Measurements from ENCODE around the gene ELFN1.
A peak's percentile ranks its signal among the peaks of the same experiment; 100 is the strongest.

Gene ELFN1

DNA sequence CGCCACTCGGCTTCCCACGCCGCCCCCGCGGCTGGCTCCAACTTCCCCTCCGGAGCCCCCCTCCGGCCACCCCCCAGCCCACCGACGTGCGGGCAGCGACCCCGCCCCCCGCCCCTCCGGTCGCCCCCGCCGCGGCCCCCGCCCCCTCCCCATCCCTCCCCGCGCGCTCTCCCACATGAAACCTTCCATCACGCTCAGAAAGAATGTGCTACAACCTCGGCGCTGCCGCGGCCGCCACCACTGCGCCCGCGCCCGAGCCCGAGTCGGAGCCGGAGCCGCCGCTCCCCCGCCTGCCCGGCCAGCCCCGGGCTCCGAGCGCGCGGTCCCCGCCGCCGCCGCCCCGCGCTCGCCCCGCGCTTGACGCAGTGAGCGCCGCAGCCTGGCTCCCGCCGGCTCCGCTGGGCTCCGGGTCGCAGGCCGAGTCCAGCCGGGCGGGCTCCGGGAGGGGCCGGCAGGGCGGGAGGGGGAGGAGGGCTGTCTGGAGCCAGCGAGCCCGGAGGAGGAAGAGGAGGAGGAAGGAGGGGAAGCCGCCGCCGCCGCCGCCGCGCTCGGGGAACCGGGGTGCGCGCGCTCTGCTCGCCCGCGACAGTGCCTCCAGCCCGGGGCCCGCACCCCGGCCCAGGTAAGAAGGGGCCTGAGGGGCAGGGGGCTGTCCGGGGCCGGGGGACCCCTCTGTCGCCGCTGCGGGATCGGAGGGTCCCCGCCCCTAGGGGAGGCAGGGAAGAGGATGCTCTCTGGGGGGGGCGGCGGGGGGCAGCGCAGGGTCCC, 4.3 kb upstream of the ELFN1 start:
- Histone ChIP-seq H3K9me3 (ENCODE audit: low read length) (no peaks in the 10 kb centered on the region), H3K27ac (ENCODE audit: low read depth, low read length) (no peak overlapping the region), H3K27me3 (ENCODE audit: control insufficient read depth in 1 of 2, insufficient read depth in 2 of 2, low read length in 2 of 2) (peaks cover 16 to 78% of the 10 kb centered on the region in 2 donors), H3K4me1 (ENCODE audit: insufficient read depth, low read length) (no peaks in the 10 kb centered on the region), H3K4me3 (ENCODE audit: low read depth in 1 of 2, low read length in 2 of 2) (peak overlapping the region in 1 of 2 donors; percentile 32), H3K9ac (ENCODE audit: low read length) (no peak overlapping the region), H3K36me3 (ENCODE audit: insufficient read depth, low read length) (no peaks in the 10 kb centered on the region)

- Histone ChIP-seq H3K27ac (ENCODE audit: low read depth, low read length) (no peak overlapping the region), H3K9me3 (ENCODE audit: low read length) (no peaks in the 10 kb centered on the region), H3K4me1 (ENCODE audit: insufficient read depth, low read length) (no peaks in the 10 kb centered on the region), H3K4me3 (ENCODE audit: low read depth in 1 of 2, low read length in 2 of 2) (peak overlapping the region in 1 of 2 donors; percentile 32), H3K9ac (ENCODE audit: low read length) (no peak overlapping the region), H3K36me3 (ENCODE audit: insufficient read depth, low read length) (no peaks in the 10 kb centered on the region), H3K27me3 (ENCODE audit: control insufficient read depth in 1 of 2, insufficient read depth in 2 of 2, low read length in 2 of 2) (peaks cover 16 to 84% of the 10 kb centered on the region in 2 donors)
These were observed 3.7 kb upstream of the ELFN1 start for GRCh38 chr7:1666317-1666822.

- Histone ChIP-seq H3K9ac (ENCODE audit: low read length) (no peak overlapping the region), H3K9me3 (ENCODE audit: low read length) (no peaks in the 10 kb centered on the region), H3K36me3 (ENCODE audit: insufficient read depth, low read length) (no peaks in the 10 kb centered on the region), H3K27me3 (ENCODE audit: control insufficient read depth in 1 of 2, insufficient read depth in 2 of 2, low read length in 2 of 2) (peaks cover 16 to 89% of the 10 kb centered on the region in 2 donors), H3K4me3 (ENCODE audit: low read depth in 1 of 2, low read length in 2 of 2) (peak overlapping the region in 1 of 2 donors; percentile 27), H3K4me1 (ENCODE audit: insufficient read depth, low read length) (no peaks in the 10 kb centered on the region), H3K27ac (ENCODE audit: low read depth, low read length) (no peak overlapping the region)
These were observed 3.1 kb upstream of the ELFN1 start for GRCh38 chr7:1666823-1667565.

DNA sequence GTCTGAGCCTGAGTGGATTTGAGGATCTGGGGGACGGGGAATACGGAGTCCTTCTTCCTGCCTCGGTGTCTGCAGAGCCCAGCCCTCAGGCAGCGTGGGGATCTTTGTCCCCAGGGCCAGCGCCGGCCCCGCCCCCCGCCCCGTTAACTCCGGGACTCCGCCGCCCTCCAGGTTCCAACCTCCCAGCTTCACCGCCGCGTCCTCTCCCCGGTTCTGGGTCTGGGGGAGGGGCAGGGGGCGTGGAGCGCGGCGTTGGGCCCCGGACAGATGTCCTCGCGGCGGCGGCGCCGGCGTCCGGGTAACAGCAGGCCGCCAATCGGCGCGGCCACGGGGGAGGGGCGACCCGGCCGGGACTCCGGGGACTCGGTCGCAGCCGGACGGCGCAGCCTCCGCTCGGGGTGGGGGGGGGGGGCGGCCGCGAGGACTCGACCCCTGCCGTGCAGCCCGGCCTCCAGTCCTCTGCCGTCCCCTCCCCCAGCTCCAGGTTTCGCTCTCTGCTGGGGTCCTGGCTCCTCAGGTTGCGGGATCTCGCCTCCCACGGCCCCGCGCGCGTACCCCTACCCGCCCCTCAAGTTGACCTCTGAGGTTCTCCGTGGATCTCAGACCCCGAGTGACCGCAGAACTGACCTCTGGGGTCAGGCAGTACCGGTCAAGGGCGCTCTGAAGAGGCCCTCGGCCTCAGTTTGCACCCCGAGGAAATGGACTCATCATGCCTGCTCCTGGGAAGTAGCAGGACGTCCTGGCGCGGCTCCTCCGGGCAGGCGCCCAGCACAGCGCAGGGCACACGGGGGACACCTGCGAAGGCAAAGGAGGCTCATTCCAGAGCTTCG, 2.3 kb upstream of the ELFN1 start:
- Histone ChIP-seq H3K27me3 (ENCODE audit: control insufficient read depth in 1 of 2, insufficient read depth in 2 of 2, low read length in 2 of 2) (peaks cover 12 to 87% of the 10 kb centered on the region in 2 donors), H3K4me3 (ENCODE audit: low read depth in 1 of 2, low read length in 2 of 2) (no peak overlapping the region), H3K9ac (ENCODE audit: low read length) (no peak overlapping the region), H3K36me3 (ENCODE audit: insufficient read depth, low read length) (no peaks in the 10 kb centered on the region), H3K27ac (ENCODE audit: low read depth, low read length) (no peak overlapping the region), H3K9me3 (ENCODE audit: low read length) (no peaks in the 10 kb centered on the region), H3K4me1 (ENCODE audit: insufficient read depth, low read length) (no peaks in the 10 kb centered on the region)

DNA sequence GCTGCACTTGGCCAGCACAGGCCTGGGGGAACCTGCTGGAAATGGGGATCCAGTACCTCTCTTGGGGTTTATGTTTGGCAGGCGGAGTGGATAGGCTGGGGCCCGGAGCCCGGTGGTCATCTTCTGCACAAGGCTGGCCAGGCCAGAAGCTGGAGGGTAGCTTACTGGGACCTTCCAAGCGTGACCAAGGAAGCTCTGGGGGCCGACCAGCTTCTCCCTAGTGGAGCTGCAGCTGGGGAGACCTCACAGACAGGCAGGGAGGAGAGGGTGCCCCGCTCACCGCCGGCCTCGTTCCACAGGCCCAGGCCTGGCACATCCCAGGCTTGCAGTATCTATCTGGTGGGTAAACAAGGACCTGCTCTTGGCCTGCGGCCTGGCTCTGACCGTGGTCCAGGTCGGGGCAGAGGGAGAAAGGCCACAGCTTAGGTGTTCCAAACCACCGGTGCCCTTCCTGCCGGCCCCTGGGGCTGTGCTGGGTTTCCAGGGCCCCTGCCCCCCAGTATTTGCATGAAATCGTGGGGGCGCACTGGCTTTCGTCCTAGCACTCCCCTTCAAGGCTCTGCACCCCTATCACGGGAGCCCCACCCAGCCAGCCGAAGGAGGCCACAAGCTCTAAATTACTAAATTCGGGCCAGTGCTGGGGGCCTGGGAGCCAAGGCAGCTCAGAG, 1.5 kb upstream of the ELFN1 start:
- peaks cover 6 to 87% of the 10 kb centered on the region in 2 donors for H3K27me3 ChIP-seq (ENCODE audit: control insufficient read depth in 1 of 2, insufficient read depth in 2 of 2, low read length in 2 of 2)
- H3K36me3 ChIP-seq (ENCODE audit: insufficient read depth, low read length) = no peaks in the 10 kb centered on the region
- H3K27ac ChIP-seq (ENCODE audit: low read depth, low read length) = no peak overlapping the region
- H3K9ac ChIP-seq (ENCODE audit: low read length) = no peak overlapping the region
- H3K9me3 ChIP-seq (ENCODE audit: low read length) = no peaks in the 10 kb centered on the region
- H3K4me1 ChIP-seq (ENCODE audit: insufficient read depth, low read length) = no peaks in the 10 kb centered on the region
- no peak overlapping the region for H3K4me3 ChIP-seq (ENCODE audit: low read depth in 1 of 2, low read length in 2 of 2)

GRCh38 chr7:1669064-1669951, 769 bp upstream of the ELFN1 start:
- Histone ChIP-seq H3K4me3 (ENCODE audit: low read depth in 1 of 2, low read length in 2 of 2) (no peak overlapping the region), H3K9me3 (ENCODE audit: low read length) (no peaks in the 10 kb centered on the region), H3K36me3 (ENCODE audit: insufficient read depth, low read length) (no peaks in the 10 kb centered on the region), H3K27me3 (ENCODE audit: control insufficient read depth in 1 of 2, insufficient read depth in 2 of 2, low read length in 2 of 2) (peaks cover 0 to 87% of the 10 kb centered on the region in 2 donors), H3K27ac (ENCODE audit: low read depth, low read length) (no peak overlapping the region), H3K4me1 (ENCODE audit: insufficient read depth, low read length) (no peaks in the 10 kb centered on the region), H3K9ac (ENCODE audit: low read length) (no peak overlapping the region)

DNA sequence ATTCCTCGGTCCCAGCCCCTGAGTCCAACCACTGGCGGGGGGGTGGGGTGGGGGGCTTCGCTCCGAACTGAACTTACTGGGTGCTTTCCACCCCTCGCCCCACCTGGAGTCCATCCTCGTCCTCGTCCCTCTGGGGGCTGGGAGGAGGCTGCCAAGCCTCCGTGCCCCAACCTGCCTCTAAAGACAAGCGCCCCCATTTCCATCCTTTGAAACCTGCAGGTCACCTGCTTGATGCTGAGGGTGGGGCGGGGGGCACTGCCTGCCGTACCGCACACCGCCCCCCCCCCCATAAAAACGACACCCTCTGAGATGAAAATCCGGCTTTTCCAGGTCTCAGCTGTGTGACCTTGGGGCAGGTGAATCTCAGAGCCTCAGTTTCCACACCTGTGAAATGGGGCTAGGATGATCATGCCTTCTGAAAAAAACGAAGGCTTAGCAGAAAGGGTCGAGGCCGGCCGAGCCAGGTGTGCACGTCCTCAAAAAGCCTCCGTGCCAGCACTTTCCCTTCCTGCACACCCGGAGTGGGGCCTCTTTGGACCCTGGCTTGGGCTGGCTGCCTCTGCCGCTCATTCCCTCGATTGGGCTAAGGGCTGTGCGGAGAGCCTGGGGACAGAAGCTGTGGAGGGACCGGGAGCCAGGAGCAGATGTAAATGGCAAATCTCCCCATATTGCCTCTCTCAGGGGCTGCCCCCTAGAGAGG, 967 bp downstream of the ELFN1 start:
- no peaks in the 10 kb centered on the region for H3K9me3 ChIP-seq (ENCODE audit: low read length)
- no peak overlapping the region for H3K4me3 ChIP-seq (ENCODE audit: low read depth in 1 of 2, low read length in 2 of 2)
- no peak overlapping the region for H3K9ac ChIP-seq (ENCODE audit: low read length)
- H3K4me1 ChIP-seq (ENCODE audit: insufficient read depth, low read length) = no peaks in the 10 kb centered on the region
- peaks cover 0 to 83% of the 10 kb centered on the region in 2 donors for H3K27me3 ChIP-seq (ENCODE audit: control insufficient read depth in 1 of 2, insufficient read depth in 2 of 2, low read length in 2 of 2)
- H3K27ac ChIP-seq (ENCODE audit: low read depth, low read length) = no peak overlapping the region
- no peaks in the 10 kb centered on the region for H3K36me3 ChIP-seq (ENCODE audit: insufficient read depth, low read length)

DNA sequence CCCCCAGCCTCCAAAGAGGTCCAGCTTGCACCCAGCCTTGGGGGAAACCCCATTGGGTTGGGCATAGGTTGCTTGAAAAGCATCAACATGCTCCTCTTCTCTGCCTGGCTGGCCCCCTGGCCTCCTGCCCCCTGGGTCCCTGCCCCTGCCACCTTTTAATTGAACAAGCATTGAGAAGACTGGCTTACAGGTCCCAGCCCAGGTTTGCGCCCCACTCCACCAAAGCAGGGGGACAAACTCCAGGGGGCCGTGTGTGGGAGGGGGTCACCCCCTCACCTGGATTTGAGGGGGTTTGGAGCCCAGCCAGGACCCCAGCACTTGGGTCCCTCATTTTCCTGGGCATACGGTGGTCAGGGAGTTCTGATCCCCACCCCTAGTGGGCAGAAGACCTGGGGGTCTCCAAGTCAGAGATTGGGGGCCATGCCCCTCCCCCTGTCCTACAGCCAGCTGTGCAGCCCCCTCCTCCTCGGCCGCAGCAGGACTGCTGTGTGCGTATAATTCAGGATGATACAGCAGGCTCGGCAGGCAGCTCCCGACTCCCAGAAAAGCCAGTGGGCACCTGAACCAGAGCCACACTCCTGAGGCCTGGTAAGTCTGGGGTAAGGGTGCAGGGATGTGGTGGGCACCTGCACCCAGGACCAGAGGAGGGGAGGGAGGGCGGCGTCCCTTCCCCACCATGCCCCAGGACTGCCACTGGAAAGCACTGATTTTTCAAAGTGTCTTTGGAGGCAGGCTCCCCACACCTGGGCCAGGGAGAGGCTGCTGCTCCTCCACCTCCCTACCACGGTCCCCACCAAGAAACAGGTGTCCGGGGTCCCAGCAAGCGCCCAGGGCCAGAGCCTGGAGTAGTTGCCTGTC, 1.7 kb downstream of the ELFN1 start:
- Histone ChIP-seq H3K9ac (ENCODE audit: low read length) (no peak overlapping the region), H3K27ac (ENCODE audit: low read depth, low read length) (no peak overlapping the region), H3K9me3 (ENCODE audit: low read length) (no peaks in the 10 kb centered on the region), H3K27me3 (ENCODE audit: control insufficient read depth in 1 of 2, insufficient read depth in 2 of 2, low read length in 2 of 2) (peaks cover 0 to 75% of the 10 kb centered on the region in 2 donors), H3K4me1 (ENCODE audit: insufficient read depth, low read length) (no peaks in the 10 kb centered on the region), H3K36me3 (ENCODE audit: insufficient read depth, low read length) (no peaks in the 10 kb centered on the region), H3K4me3 (ENCODE audit: low read depth in 1 of 2, low read length in 2 of 2) (no peak overlapping the region)

DNA sequence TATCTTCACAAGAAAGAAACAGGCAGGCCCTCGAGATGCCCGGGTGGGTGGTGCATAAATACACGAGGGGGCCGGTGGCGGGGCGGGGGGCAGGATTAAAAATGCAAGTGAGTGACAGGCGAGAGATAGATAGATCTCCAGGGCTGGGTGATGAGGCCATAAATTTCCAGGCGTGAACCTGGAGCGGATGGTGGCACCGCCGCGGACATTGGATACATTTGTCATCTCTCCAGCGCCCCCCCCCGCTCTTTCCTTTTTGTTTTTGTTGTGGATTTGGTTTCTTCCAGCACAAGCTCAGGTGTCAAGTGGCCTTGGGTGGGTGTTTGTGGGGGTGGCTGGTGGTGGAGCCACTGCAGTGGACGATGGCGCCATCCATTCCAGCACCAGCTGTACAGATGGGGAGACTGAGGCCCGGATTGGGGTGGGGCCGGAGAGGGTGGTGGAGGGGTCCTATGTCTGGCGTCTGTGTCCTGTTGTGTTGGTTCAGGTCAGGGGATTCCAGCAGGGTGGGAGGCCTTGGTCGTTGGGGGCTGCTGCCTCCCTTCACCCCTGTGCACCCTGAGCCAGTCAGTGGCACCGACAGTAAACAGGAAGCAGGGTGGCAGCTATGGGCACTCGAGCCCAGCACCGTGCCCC, 2.9 kb downstream of the ELFN1 start:
- Histone ChIP-seq H3K27me3 (ENCODE audit: control insufficient read depth in 1 of 2, insufficient read depth in 2 of 2, low read length in 2 of 2) (peaks cover 0 to 66% of the 10 kb centered on the region in 2 donors), H3K4me1 (ENCODE audit: insufficient read depth, low read length) (no peaks in the 10 kb centered on the region), H3K36me3 (ENCODE audit: insufficient read depth, low read length) (no peaks in the 10 kb centered on the region), H3K9ac (ENCODE audit: low read length) (no peak overlapping the region), H3K4me3 (ENCODE audit: low read depth in 1 of 2, low read length in 2 of 2) (no peak overlapping the region), H3K27ac (ENCODE audit: low read depth, low read length) (no peak overlapping the region), H3K9me3 (ENCODE audit: low read length) (no peaks in the 10 kb centered on the region)
